Erythroblast (primary cell): Measurements from ENCODE around the gene ZFC3H1.
A peak's percentile ranks its signal among the peaks of the same experiment; 100 is the strongest.

Source experiments
- DNase-seq, 2 experiments: peaks; one replicate each; lab custom pipeline; 2025; lab: John Stamatoyannopoulos, UW
- GATA1 ChIP-seq: IDR thresholded peaks from 2 replicates; pipeline ENCODE4 v1.6.1; 2011; ENCODE audit warnings: low read depth, mild to moderate bottlenecking, control low read depth, low read length, moderate library complexity
- POLR2A ChIP-seq: IDR thresholded peaks from 2 replicates; pipeline ENCODE4 v1.6.1; 2011; ENCODE audit warnings: mild to moderate bottlenecking, low read length

The ZFC3H1 gene

GRCh38 chr12:71638499-71638898 is 25.1 kb downstream of the ZFC3H1 start:
- DNase-seq = no peak
- TF ChIP-seq GATA1 = no peak
- TF ChIP-seq POLR2A = no peak

GRCh38 chr12:71636704-71637115 is 26.9 kb downstream of the ZFC3H1 start:
- TF ChIP-seq GATA1 (no peak), POLR2A (no peak)
- peak; percentile 75 to 83 for DNase-seq

GRCh38 chr12:71627438-71628002 is 36.1 kb downstream of the ZFC3H1 start:
- no peak for DNase-seq
- TF ChIP-seq GATA1 (no peak), POLR2A (no peak)

GRCh38 chr12:71626768-71627167 is 36.9 kb downstream of the ZFC3H1 start:
- TF ChIP-seq GATA1 (no peak), POLR2A (no peak)
- DNase-seq = no peak

- peak; percentile 22 to 55 for DNase-seq
- no peak for TF ChIP-seq GATA1
- TF ChIP-seq POLR2A = no peak
Measured at GRCh38 chr12:71626098-71626497, 37.5 kb downstream of the ZFC3H1 start.

DNA sequence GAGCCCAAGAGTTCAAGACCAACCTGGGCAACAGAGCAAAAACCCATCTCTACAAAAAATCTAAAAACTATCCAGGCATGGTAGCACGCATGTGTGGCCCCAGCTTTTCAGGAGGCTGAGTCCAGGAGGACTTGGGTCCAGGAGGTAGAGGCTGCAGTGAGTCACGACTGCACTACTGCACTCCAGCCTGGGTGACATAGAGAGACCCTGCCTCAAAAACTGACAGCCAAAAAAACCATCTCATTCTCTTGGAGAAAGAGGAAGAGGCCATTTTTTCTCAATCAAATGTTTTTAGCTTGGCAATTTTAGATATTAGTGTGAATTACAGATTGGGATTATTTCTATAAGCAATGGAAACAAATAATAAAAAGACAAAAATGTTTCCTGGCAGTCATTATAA is 38.2 kb downstream of the ZFC3H1 start:
- TF ChIP-seq POLR2A (no peak), GATA1 (no peak)
- DNase-seq = no peak

DNA sequence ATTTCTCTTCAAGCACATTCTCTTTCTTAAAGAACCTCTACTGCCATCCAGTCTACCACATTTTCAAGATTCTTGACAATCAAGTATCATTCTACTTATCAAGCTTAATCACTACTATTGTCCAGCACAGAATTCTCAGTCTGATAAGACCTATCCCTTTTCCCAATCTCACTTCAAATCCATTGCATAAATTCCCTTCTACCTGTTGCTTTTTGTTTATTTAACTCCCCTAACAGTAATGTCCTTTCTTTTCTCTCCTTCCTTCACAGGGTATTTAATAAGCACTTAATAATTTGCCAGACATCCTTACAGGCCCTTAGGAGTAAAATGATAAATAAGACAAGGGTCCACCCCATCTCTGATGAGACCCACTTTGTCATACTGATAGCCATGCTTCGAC is 41.7 kb downstream of the ZFC3H1 start:
- DNase-seq = no peak
- no peak for TF ChIP-seq POLR2A
- TF ChIP-seq GATA1 = no peak

GRCh38 chr12:71610031-71610795 is 53.4 kb downstream of the ZFC3H1 start:
- DNase-seq = no peak
- no peak for TF ChIP-seq GATA1
- no peak for TF ChIP-seq POLR2A

GRCh38 chr12:71607494-71608330 is 55.9 kb downstream of the ZFC3H1 start:
- no peak for DNase-seq
- TF ChIP-seq POLR2A = no peak
- TF ChIP-seq GATA1 = no peak

- no peak for DNase-seq
- TF ChIP-seq GATA1 (no peak), POLR2A (no peak)
Measured at GRCh38 chr12:71605039-71605438, 58.6 kb downstream of the ZFC3H1 start.

- TF ChIP-seq POLR2A = no peak
- no peak for DNase-seq
Measured at GRCh38 chr12:71602761-71603577, 60.7 kb downstream of the ZFC3H1 start.

- no peak for DNase-seq
- TF ChIP-seq GATA1 (no peak), POLR2A (no peak)
Measured at GRCh38 chr12:71601546-71601945, 62.1 kb downstream of the ZFC3H1 start.

DNA sequence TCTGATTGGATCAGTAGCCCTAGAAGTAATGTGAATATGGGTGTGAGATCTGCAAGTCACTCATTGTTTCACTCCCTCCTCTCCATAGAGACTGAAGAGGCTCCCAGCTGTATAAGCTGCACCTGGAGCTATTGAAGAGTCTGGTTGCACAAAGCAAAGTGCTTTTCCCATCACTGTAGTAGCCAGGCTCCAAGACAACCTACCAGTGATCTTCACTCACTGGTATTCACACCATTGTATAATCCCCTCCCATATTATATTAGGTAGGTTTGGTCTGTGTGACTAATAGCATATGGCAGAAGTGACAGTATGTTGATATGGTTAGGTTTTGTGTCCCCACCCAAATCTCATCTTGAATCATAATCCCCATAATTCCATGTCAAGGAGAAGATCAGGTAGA is 64.4 kb downstream of the ZFC3H1 start:
- no peak for DNase-seq
- TF ChIP-seq GATA1 (no peak), POLR2A (no peak)
